HL-60 (cell line): ENCODE measurements around the gene KDM4F.

Source experiments
- GABPA ChIP-seq: IDR thresholded peaks from 2 replicates; pipeline ENCODE4 v1.6.1; 2012; ENCODE audit warnings: low read depth
- POLR2AphosphoS5 ChIP-seq: IDR thresholded peaks from 2 replicates; pipeline ENCODE4 v1.6.1; 2012; ENCODE audit warnings: low read depth
- REST ChIP-seq: IDR thresholded peaks from 2 replicates; pipeline ENCODE4 v1.6.1; 2012; ENCODE audit warnings: low read depth; ENCODE audit not compliant: insufficient replicate concordance
- SPI1 ChIP-seq: IDR thresholded peaks from 2 replicates; pipeline ENCODE4 v1.6.1; 2012; ENCODE audit warnings: low read depth, mild to moderate bottlenecking, borderline replicate concordance
- TF ChIP-seq, protein P1 (sequence below): IDR thresholded peaks from one replicate; pipeline ENCODE4 v1.5.1; 2011; ENCODE audit warnings: low read length, control low read depth, inconsistent platforms; ENCODE audit not compliant: insufficient read depth

GRCh38 chr11:95098826-95099225, 49.6 kb downstream of the KDM4F start:
- TF ChIP-seq, protein P1, sequence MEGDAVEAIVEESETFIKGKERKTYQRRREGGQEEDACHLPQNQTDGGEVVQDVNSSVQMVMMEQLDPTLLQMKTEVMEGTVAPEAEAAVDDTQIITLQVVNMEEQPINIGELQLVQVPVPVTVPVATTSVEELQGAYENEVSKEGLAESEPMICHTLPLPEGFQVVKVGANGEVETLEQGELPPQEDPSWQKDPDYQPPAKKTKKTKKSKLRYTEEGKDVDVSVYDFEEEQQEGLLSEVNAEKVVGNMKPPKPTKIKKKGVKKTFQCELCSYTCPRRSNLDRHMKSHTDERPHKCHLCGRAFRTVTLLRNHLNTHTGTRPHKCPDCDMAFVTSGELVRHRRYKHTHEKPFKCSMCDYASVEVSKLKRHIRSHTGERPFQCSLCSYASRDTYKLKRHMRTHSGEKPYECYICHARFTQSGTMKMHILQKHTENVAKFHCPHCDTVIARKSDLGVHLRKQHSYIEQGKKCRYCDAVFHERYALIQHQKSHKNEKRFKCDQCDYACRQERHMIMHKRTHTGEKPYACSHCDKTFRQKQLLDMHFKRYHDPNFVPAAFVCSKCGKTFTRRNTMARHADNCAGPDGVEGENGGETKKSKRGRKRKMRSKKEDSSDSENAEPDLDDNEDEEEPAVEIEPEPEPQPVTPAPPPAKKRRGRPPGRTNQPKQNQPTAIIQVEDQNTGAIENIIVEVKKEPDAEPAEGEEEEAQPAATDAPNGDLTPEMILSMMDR: no peak
- TF ChIP-seq REST (no peak), GABPA (no peak), POLR2AphosphoS5 (no peak), SPI1 (no peak)
